ENCODE data around the gene CAVIN3. TPM values are rescaled to one million over a fixed set of nuclear protein-coding genes. Genes with fewer than 3 reads are reported as not detected.
A peak's percentile ranks its signal among the peaks of the same experiment; 100 is the strongest.

Gene CAVIN3, protein sequence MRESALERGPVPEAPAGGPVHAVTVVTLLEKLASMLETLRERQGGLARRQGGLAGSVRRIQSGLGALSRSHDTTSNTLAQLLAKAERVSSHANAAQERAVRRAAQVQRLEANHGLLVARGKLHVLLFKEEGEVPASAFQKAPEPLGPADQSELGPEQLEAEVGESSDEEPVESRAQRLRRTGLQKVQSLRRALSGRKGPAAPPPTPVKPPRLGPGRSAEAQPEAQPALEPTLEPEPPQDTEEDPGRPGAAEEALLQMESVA
- total RNA-seq (2014; rRNA removed; shearing (Covaris generic)), result 6.7 and 8.5 TPM in 2 replicates
- 10.0 and 14.2 TPM in 2 replicates for polyA plus RNA-seq (2015; cell fraction: cytosol; rRNA removed)
- 1.4 and 3.7 TPM in 2 replicates for polyA plus RNA-seq (2015; cell fraction: nucleus; rRNA removed)

DNA sequence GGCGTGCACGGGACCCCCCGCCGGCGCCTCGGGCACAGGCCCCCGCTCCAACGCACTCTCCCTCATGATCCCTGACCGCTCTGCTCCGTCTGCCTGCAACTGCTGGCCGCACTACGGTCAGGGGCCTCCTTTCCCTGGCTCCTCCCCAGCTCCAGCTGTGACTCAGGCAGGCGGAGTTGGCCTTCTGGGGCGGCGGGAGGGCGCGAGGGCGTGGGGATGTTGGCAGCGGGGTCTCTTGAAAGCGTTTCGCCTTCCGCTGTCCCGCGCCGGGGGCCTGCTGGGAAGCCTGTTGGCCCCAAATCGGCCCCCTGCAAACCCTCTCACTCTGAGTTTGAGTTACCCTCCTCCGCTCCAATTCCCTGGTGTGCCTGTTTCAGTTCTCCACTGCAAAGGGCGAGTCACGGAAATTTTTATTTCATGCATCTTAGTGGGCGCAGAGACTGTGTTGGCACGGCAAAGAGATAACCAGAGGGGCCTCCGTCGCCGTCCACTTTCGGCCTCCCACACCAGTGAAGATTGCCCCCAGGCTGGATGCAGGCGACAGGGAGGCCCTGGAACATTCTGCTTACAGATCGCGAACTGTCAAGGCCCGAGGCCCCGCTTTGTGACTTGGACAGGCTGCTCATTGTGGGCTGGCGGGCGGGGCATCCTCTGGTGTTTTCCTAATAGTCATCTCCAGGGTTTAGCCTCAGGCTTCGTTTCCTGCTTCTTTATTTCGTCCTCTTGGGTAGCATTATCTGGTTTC, at the start of gene CAVIN3:
TSS of gene CAVIN3 (minus strand) at position 91 of the 745 bp plus-strand sequence. CDS start at position 66, 25 bp downstream.
- in situ Hi-C loops (cut with HindIII; ENCODE audit: low pct_unique_long_range_greater_than_20kb, low sequenced_read_pairs), result no loop called here
- DNase-seq (ENCODE audit: low read depth, low spot score), result peak; percentile 73

DNA sequence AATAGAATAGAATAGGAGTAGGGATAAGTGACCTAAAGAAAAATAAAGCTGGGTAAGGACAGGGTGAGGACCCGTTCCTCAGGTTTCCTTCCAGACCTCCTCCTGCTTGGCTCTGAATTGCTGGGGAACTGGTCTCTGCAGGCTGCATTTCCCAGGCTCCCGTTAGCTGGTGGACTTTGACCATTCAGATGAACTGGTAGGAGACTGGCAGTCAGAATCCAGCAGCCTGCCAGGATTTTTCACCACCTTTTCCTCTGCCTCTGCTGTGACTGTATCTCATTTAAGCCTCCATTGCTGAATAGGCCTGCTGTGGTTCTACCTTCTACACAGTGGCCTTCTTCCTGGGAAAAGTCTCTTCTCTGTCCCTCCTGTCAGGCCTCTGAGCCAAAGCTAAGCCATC, 45.4 kb upstream of the CAVIN3 start:
- no peak for DNase-seq (ENCODE audit: low read depth, low spot score)
- in situ Hi-C loops (cut with HindIII; ENCODE audit: low pct_unique_long_range_greater_than_20kb, low sequenced_read_pairs), result no loop called here

DNA sequence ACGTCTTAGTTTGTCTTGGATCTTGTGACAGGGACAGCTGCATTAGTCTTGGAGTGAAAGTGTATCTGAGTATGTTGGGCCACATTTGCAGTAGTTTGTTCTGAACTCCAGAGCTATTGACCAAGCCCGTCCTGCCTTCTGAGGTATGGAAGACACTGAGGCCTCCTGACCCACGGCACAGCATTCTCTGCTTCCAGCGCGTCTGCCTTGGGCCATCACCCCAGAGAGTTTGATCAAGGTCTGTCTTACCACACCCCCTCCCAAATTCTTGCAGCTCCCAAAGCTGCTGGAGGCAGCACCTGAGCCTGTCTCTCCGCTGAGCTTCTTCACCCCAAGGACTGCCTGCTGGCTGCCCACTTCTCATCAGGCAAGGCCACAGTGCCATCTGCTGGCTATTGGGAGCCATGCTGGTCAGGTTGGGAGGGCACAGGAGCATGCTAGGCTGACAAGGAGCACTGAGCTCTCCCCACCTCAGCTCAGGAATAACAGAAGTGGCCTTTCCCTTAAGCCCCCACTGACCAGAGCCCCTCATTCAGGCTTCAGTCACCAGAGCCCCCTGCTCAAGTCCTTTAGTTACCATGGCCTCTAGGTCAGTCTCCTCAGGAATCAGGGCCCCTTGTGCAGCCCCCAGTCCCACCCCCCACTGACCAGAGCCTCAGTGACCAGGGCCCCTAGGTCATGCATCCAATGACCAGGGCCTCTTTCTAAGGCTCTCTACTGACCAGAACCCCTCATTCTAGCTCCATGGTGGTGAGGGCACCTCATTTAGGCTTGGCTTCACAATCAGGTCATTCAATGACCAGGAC, 42.8 kb upstream of the CAVIN3 start:
- in situ Hi-C loops (cut with HindIII; ENCODE audit: low pct_unique_long_range_greater_than_20kb, low sequenced_read_pairs), result no loop called here
- DNase-seq (ENCODE audit: low read depth, low spot score), result peak; percentile 87

DNA sequence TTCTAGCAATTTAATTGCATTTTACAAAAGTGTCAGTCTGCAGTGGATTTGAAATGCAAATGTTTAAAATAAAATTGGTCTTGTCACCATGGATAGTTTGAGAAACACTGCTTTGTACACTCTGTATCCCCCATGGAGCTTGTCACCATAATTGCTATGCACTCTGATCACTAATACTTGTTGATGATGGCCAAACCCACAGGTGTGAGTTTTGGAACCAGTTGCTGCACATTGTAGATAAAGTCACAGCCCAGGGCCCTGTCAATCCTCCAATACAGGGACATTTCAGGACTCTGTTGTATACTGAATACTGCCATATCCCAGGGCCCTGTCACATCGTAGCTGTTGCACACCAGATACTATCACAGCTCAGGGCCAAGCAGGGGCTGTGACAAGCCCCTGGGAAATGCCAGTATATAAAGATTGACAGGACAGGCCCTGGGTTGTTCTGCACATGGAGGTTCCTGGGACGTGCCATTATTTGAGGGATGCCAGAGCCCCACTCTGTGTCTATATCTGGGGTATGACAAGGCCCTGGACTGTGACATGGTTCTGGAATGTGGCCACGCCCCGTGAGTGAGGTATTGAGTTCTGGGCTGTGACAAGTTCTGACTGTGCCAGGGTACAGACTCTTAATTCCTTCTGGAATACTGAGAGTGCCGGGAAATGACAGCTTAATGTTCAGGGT, 42.0 kb upstream of the CAVIN3 start:
- no peak for DNase-seq (ENCODE audit: low read depth, low spot score)
- in situ Hi-C loops (cut with HindIII; ENCODE audit: low pct_unique_long_range_greater_than_20kb, low sequenced_read_pairs), result no loop called here

DNA sequence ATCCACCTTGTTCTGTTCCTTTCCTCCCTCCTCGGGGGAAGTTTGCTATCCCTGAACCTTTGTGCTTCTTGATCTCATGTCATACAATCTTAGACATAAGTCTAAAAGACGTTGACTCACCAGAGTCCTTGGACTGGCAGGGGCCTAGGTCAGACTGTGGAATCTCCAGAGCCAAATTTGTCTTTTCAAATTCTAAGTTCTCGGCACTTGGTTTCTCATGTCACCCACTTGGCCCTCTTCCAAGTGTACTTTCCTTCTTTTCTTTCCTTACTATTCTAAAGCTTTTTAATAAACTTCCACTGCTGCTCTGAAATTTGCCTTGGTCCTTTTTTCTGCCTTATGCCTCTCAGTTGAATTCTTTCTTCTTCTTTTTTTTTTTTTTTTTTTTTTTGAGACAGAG, 39.9 kb upstream of the CAVIN3 start:
- DNase-seq (ENCODE audit: low read depth, low spot score), result no peak
- in situ Hi-C loops (cut with HindIII; ENCODE audit: low pct_unique_long_range_greater_than_20kb, low sequenced_read_pairs), result no loop called here

DNA sequence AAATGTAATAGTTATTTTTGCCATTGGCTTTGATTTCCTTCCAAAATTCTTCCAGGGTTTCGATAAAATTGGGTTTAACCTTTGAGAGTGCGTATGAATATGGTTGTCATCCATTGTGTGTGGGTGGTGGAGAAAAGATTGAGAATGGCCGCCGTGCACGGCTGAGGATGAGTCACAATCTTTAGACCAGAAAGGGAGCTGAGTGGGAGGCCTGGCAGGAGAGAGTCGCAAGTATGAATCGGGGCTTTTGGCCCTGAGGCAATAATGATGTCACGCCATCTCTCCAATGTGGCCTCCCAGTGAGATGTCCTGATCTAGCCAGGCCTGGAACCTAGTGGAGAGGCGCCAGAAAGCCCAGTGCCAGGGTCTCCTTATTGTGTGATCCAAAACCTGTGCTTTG, 36.9 kb upstream of the CAVIN3 start:
- in situ Hi-C loops (cut with HindIII; ENCODE audit: low pct_unique_long_range_greater_than_20kb, low sequenced_read_pairs), result no loop called here
- peak; percentile 88 for DNase-seq (ENCODE audit: low read depth, low spot score)

DNA sequence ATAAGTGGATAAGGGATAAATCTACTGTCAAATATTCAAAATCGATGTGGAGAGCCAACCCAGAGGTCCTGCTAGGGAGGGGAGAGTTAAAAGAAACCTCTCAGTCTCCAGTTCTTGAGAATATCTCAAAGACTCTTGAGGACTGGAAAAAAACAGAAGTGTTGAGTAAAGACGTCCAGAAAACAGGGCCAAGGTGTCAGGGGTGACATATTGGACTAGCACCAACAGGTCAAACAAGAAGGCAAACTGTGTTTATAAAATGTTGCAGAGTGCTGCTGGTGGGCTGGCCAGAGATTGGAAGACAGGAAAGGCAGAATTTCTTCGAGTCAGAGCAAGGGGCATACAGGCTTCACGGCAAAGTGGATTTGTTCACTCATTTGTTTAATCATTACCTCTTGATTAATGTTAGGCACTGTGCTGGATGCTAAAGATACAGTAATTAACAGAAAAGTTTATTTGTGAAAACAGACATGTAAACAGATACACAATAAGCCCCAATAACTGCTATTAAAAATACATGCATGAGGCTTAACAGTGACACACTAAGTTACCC, 36.3 kb upstream of the CAVIN3 start:
- no peak for DNase-seq (ENCODE audit: low read depth, low spot score)
- in situ Hi-C loops (cut with HindIII; ENCODE audit: low pct_unique_long_range_greater_than_20kb, low sequenced_read_pairs), result no loop called here

DNA sequence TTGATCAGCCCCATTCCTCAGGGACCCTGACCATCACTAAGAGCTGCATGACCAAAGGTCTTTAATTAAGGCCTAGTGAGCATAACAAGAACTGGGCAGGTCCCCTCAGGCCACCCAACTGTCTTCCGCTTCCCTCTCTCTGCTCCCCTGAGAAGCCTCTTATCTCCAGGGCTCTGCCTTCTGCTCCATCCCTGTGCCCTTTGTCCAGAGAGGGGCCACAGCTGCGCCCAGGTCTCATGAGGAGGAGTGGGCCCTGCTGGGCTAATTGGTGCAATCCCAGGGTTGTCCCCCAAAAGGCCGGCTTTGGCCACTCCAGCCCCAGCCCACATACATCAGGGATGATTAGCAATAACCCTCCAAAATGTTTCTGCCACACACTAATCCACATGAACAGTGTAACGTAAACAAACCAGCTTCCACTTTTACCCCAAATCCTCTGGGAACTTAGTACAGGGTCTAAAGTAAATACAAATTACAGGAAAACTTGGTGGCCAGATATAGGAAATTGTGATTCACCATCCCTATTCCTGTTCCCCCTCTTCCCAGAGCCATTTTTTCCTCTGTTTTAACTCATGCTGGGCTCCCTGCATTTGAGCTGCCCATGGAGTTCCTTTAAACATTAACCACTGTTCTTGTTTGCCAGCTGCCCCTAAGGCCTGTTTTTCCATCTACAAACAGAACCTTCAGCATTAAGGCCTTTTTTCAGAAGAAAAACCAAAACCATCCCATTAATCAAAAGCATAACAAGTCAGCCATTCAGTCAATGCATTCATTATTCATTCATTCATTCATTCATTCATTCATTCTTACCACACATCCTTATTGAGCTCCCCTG, 34.6 kb upstream of the CAVIN3 start:
- in situ Hi-C loops (cut with HindIII; ENCODE audit: low pct_unique_long_range_greater_than_20kb, low sequenced_read_pairs), result no loop called here
- DNase-seq (ENCODE audit: low read depth, low spot score), result no peak

DNA sequence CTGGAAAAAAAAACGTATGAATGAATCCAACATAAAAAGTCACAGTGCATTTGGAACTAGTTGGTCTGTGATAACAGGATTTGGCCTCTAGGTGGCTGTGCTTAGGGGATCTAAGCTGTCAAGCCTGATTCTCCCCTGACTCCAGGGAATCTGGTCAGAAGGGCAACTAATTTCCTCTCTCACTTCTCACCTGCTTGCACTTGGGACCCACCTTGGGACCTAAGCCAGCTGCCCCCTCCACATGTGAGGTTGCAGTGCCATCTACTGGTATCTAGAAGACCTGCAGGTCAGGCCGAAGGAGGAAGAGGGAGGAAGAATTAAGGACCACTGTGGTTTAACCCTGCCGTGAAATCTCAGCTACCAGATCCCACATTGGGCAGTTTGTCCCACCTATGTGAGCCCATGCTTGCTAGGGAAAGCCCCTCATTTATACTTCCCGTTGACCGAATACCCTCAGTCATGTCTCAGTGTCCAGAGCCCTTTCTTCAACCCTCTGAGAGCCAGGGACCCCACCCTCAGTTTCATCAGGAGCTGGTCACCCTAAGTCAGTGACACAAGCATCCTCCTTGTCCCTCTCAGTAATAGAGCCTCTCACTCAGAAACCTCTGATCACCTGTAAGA, 33.2 kb upstream of the CAVIN3 start:
- DNase-seq (ENCODE audit: low read depth, low spot score), result peak; percentile 68
- in situ Hi-C loops (cut with HindIII; ENCODE audit: low pct_unique_long_range_greater_than_20kb, low sequenced_read_pairs), result no loop called here

DNA sequence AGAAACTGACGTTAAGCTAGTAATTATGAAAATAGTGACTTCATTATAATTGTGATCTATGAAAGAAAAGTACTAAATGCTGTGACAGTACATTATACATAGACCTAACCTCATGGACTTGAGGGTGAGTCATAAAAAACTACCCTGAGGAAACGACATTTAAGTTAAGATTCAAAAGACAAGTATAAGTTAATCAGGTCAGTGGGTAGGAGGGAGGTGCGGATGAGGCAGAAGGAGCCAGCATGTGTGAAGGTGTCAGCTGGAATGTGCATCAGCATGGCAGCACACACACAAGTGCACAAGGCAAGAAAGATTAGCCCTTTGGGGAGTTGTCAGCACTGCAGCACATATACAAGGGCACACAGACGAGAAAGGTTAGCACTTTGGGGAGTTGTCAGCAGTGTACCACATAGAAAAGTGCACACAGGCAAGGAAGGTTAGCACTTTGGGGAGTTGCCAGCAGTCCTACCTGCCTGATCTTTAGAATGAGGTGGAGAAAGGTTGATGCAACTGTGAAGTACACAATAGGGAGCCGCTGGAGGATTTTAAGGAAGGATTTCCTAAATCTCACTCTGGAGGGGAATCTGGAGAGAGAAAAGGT, 31.6 kb upstream of the CAVIN3 start:
- in situ Hi-C loops (cut with HindIII; ENCODE audit: low pct_unique_long_range_greater_than_20kb, low sequenced_read_pairs), result no loop called here
- no peak for DNase-seq (ENCODE audit: low read depth, low spot score)

DNA sequence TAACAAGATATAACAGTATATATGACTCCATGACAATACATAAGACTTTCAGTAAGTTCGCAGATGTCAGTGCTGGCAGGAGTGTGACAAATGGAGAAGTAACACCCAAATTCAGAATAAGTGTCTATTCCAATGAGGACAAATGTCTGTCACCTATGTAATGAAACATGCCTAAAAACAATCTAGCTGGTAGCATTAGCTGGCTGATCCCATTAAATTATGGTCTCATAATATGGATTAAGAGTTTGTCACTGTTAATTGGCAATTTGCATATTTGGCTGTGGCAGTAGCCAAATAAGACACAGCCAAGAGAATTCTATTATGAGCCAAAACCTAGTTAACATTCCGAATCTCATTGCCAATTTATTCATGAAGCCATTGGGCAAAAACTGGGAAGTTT, 30.2 kb upstream of the CAVIN3 start:
- DNase-seq (ENCODE audit: low read depth, low spot score), result no peak
- in situ Hi-C loops (cut with HindIII; ENCODE audit: low pct_unique_long_range_greater_than_20kb, low sequenced_read_pairs), result no loop called here

DNA sequence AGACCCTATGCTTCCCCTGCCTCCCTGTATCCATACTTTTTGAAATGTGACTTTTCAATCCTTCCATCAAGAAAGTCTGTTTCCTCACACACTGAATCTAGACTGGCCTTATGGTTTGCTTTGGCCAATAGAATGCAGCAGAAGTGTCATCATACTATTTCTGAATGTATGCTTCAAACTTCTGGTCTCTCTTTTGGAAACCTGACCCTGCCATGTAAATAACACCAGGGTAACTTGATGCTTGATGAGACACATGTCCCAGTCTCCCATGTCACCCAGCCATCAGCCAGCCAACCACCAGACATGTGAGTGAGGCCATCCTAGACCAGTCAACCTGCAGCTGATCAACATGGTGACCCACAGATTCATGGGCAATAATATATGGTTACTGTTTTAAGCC, 29.7 kb upstream of the CAVIN3 start:
- DNase-seq (ENCODE audit: low read depth, low spot score), result no peak
- in situ Hi-C loops (cut with HindIII; ENCODE audit: low pct_unique_long_range_greater_than_20kb, low sequenced_read_pairs), result no loop called here

DNA sequence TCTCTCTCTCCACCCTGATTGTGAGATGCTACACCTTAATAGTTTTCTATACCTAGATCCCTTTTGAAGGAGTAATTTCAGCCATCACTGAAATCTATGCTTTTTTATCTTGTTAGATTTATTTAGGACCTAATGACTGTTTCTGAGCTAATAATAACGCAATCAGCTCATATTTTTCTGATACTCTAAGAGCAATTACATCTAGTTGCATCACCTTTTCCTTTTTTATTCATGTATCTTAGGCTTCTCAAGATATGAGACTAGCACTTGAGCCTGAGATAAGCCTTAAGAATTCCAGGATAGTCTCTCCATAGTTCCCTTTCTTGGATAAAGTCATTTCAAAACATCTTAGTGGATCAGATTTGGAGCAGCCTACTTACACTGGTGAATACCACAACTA, 25.1 kb upstream of the CAVIN3 start:
- in situ Hi-C loops (cut with HindIII; ENCODE audit: low pct_unique_long_range_greater_than_20kb, low sequenced_read_pairs), result no loop called here
- no peak for DNase-seq (ENCODE audit: low read depth, low spot score)

DNA sequence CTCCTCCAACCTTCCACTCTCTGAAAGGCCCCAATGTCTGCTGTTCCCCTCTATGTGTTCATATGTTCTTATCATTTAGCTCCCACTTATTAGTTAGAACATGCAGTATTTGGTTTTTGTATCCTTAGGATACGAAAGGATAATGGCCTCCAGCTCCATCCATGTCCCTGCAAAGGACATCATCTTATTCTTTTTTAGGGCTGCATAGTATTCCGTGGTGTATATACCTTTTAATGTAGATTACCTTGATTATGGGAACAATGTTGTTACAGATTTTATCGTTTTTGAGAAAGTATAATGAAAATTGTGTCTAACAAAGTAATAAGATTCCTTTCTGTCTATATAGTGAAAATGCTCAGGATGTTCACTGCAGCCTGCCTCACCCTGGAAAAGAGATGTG, 16.0 kb upstream of the CAVIN3 start:
- DNase-seq (ENCODE audit: low read depth, low spot score), result no peak
- in situ Hi-C loops (cut with HindIII; ENCODE audit: low pct_unique_long_range_greater_than_20kb, low sequenced_read_pairs), result no loop called here

DNA sequence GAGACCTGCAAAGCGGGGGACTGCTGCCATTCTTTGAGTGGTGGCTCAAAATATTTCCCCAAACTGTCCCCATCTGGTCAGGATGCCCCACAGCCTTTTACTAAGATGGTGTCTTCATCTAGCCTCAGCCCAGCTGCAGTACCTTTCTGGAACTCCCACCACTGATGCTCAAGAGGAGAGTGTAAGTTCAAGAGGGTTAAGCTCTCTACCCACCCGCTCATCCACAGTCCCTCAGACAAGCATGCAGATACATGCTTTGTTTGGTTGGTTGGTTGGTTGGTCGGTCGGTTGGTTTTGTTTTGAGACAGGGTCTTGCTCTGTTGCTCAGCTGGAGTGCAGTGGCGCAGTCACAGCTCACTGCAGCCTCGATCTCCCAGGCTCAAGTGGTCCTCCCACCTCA, 14.5 kb upstream of the CAVIN3 start:
- DNase-seq (ENCODE audit: low read depth, low spot score), result no peak

DNA sequence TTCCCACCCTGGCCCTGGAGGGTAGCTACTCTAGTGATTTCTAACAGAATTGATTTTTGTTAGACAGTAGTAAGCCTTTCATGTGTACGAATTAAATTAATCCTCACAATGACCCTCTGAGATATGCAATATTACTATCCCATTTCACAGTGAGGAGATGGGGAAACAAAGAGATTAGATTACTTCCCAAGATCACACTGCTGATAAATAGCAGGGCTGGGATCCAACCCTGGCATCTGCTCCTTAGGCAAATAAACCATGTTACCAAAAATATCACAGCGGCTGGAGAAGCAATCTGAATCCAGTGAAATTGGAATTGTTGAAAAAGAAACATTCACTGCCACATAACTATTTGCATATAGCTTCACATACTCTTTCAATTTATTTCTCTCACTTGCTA, 12.8 kb upstream of the CAVIN3 start:
- in situ Hi-C loops (cut with HindIII; ENCODE audit: low pct_unique_long_range_greater_than_20kb, low sequenced_read_pairs), result no loop called here
- DNase-seq (ENCODE audit: low read depth, low spot score), result no peak

More for the DNA sequence above, 14.5 kb upstream of the CAVIN3 start:
- in situ Hi-C loops (cut with HindIII; ENCODE audit: low pct_unique_long_range_greater_than_20kb, low sequenced_read_pairs), result no loop called here
